Measurements from ENCODE around the gene TSPAN11. TPM values are rescaled to one million over a fixed set of nuclear protein-coding genes. Genes with fewer than 3 reads are reported as not detected.

Gene TSPAN11
- total RNA-seq, 4 donors from 2014 or later: 0.64 to 2.8 (median 1.3) TPM

DNA sequence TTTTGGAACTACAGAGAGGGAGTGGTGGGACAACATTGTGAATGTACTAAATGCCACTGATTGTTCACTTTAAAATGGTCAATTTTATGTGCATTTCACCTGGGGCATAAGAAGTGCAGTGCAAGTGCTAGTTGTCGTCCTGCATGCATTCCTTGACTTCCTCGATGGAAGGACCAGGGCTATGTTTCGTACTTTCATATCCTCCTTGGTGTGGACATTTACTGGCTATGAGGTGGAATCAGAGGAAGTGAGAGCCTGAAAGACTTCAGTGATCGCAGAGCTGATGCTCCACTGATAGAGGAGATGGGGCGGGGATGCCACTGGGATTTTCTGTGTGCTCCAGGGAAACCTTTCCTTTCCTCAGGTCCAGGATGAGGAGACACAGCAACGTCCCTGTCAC is 93.0 kb downstream of the TSPAN11 start:
- no peak for TF ChIP-seq POLR2AphosphoS5 (IDR thresholded peaks at IDR 0.05)
- TF ChIP-seq POLR2A (IDR thresholded peaks at IDR 0.05): no peak
- TF ChIP-seq, protein P1, sequence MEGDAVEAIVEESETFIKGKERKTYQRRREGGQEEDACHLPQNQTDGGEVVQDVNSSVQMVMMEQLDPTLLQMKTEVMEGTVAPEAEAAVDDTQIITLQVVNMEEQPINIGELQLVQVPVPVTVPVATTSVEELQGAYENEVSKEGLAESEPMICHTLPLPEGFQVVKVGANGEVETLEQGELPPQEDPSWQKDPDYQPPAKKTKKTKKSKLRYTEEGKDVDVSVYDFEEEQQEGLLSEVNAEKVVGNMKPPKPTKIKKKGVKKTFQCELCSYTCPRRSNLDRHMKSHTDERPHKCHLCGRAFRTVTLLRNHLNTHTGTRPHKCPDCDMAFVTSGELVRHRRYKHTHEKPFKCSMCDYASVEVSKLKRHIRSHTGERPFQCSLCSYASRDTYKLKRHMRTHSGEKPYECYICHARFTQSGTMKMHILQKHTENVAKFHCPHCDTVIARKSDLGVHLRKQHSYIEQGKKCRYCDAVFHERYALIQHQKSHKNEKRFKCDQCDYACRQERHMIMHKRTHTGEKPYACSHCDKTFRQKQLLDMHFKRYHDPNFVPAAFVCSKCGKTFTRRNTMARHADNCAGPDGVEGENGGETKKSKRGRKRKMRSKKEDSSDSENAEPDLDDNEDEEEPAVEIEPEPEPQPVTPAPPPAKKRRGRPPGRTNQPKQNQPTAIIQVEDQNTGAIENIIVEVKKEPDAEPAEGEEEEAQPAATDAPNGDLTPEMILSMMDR (IDR thresholded peaks at IDR 0.05): no peak
- TF ChIP-seq EP300 (IDR thresholded peaks at IDR 0.05): no peak

DNA sequence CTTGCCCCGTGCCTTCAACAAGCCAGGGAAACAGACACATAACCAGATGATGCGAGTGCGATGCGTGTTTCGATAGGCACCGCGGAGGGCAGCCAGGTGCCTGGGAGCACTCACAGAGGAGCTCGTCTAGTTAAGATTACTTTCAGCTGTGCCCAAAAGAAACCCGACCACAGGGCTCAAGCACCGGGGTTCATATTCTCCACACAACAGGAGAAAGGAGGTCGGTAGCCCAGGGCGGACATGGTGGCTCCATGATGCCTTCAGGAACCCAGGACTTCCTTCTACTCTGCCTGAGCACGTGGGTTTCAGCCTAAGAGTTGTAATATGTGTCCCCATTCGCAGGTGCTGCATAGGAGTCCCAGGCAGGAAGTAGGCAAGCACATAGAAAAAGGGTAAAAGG is 93.4 kb downstream of the TSPAN11 start:
- DNase-seq (ENCODE audit: low spot score in 2 of 2): peak in 1 of 2 donors; percentile 53
- WGBS: 85% methylated on average over 14 of the region's 14 CpGs
- no peaks in the 10 kb centered on the region for H3K9me3 ChIP-seq
- H3K27ac ChIP-seq: no peak overlapping the region
- TF ChIP-seq, protein P1 (IDR thresholded peaks at IDR 0.05): no peak
- TF ChIP-seq POLR2AphosphoS5 (IDR thresholded peaks at IDR 0.05): no peak
- TF ChIP-seq POLR2A (IDR thresholded peaks at IDR 0.05): no peak
- TF ChIP-seq EP300 (IDR thresholded peaks at IDR 0.05): no peak
- H3K27me3 ChIP-seq: no peaks in the 10 kb centered on the region
- peaks cover 7% of the 10 kb centered on the region for H3K4me1 ChIP-seq
- no peak overlapping the region for H3K4me3 ChIP-seq
- H3K36me3 ChIP-seq: no peaks in the 10 kb centered on the region

More for the DNA sequence above, 93.0 kb downstream of the TSPAN11 start:
- Histone ChIP-seq H3K4me1 (peaks cover 7% of the 10 kb centered on the region), H3K4me3 (no peak overlapping the region), H3K27me3 (no peaks in the 10 kb centered on the region), H3K36me3 (no peaks in the 10 kb centered on the region), H3K9me3 (no peaks in the 10 kb centered on the region), H3K27ac (no peak overlapping the region)
- DNase-seq (ENCODE audit: low spot score in 2 of 2): no peak
- 92% methylated on average over 6 of the region's 6 CpGs for WGBS

DNA sequence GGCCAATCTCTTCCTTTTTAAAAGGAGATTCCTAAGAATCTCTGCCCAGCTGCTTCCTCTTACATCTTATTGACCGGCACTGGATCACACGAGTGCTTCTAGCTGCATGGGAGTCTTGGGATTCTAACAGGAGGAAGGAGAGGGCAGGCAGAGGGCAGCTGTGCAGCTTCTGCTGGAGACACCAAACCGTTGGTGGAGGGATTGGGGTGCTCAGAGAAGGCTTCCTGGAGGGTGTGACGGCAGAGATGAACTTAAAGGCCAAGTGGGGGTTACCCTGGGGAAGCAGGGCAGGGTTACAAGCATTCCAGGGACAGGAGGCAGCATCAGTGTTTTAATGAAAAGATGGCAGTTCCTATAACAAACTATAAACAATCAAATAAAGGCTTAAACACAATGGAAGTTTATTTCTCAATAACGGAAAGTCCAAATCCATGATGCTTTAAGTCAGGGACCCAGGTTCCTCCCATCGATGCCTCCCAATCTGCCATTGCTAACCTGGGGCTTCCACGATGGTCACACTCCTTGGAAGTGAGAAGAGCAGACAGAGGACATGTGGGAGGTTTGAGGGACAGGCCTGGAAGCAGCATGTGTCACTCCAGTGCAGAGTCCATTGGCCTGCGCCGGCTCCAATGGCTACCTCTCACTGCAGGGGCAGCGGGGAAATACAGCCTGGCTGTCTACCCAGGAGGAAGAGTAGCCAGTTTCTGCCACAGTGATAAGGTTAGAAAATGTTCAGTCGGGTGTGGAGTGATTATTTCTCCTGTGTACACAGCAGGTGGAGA is 94.0 kb downstream of the TSPAN11 start:
- Histone ChIP-seq H3K36me3 (no peaks in the 10 kb centered on the region), H3K4me3 (no peak overlapping the region), H3K27me3 (no peaks in the 10 kb centered on the region), H3K9me3 (no peaks in the 10 kb centered on the region), H3K4me1 (peaks cover 7% of the 10 kb centered on the region), H3K27ac (no peak overlapping the region)
- peak in 1 of 2 donors; percentile 59 for DNase-seq (ENCODE audit: low spot score in 2 of 2)
- TF ChIP-seq EP300 (IDR thresholded peaks at IDR 0.05): no peak
- no peak for TF ChIP-seq POLR2AphosphoS5 (IDR thresholded peaks at IDR 0.05)
- no peak for TF ChIP-seq POLR2A (IDR thresholded peaks at IDR 0.05)
- TF ChIP-seq, protein P1 (IDR thresholded peaks at IDR 0.05): no peak
- 87% methylated on average over 11 of the region's 11 CpGs for WGBS

DNA sequence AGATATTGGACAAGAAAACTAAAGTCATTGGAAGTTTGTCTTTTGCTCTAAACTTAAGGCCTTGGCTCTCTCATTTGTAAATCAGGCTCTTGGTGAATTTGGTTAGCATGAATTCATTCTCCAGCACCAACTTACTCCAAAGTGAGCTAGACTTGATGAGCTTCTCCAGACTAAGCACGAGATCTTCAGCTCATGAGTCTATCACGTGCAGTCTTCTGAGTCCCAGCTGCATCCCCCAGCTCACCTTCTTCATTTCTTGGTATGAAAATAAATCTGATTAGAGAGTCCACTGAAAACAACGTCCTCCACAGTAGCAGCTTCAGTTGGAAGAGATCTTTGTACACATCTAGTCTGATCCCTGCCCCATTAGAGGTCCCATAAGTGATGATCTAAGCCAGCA is 94.6 kb downstream of the TSPAN11 start:
- TF ChIP-seq POLR2AphosphoS5 (IDR thresholded peaks at IDR 0.05) (no peak), EP300 (IDR thresholded peaks at IDR 0.05) (no peak), POLR2A (IDR thresholded peaks at IDR 0.05) (no peak)
- TF ChIP-seq, protein P1 (IDR thresholded peaks at IDR 0.05): no peak
- DNase-seq (ENCODE audit: low spot score in 2 of 2): no peak
- H3K27ac ChIP-seq: no peak overlapping the region
- H3K9me3 ChIP-seq: no peaks in the 10 kb centered on the region
- H3K36me3 ChIP-seq: no peaks in the 10 kb centered on the region
- 90% methylated on average over 3 of the region's 3 CpGs for WGBS
- no peaks in the 10 kb centered on the region for H3K27me3 ChIP-seq
- no peak overlapping the region for H3K4me3 ChIP-seq
- H3K4me1 ChIP-seq: peaks cover 7% of the 10 kb centered on the region

DNA sequence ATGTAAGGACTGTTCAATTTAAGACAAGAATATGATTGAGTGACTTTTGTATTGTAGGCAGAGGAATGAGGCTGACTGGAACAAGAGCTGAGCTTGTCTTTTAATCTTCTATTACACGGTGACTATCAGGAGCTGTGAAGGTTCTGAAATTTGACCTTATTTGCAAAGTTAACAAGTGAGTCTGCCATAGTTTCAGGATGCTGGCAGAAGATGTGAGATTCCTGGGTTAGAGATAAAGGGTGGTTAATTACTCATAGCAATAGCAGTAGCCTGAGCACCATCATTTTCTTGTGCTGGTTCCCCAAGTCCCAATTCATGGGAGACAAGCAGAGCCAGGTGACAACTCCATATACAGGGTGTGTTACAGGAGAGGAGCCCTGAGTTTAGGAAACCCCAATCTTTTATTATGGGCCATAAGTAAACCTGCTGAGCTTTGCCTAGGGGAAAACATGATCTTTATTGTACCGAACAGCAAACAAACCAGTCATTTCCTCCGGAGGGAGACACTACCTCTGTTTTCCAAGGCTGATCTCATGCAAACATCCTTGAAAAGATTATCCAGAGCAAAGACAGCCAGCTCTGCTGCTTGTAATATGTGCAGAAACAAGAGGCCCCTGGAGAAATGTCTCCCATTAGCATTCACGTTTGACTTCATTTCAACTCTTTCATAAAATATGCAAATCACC is 95.4 kb downstream of the TSPAN11 start:
- Histone ChIP-seq H3K9me3 (no peaks in the 10 kb centered on the region), H3K27ac (no peak overlapping the region), H3K4me3 (no peak overlapping the region), H3K27me3 (no peaks in the 10 kb centered on the region), H3K4me1 (peaks cover 7% of the 10 kb centered on the region), H3K36me3 (no peaks in the 10 kb centered on the region)
- 71% methylated on average over 4 of the region's 4 CpGs for WGBS
- TF ChIP-seq POLR2AphosphoS5 (IDR thresholded peaks at IDR 0.05): no peak
- TF ChIP-seq EP300 (IDR thresholded peaks at IDR 0.05): no peak
- TF ChIP-seq POLR2A (IDR thresholded peaks at IDR 0.05): no peak
- TF ChIP-seq, protein P1 (IDR thresholded peaks at IDR 0.05): no peak
- DNase-seq (ENCODE audit: low spot score in 2 of 2): no peak

All from suprapubic skin (tissue), 4 donors.